Aorta (tissue), 5 donors: ENCODE data around the gene PSAP. TPM values are rescaled to one million over a fixed set of nuclear protein-coding genes. Genes with fewer than 3 reads are reported as not detected.
"Not testable (repeated sequence)": the region's sequence is repeated elsewhere in the genome, so short reads cannot be mapped to it uniquely, and the experiment has no call there.

Source experiments
- ATAC-seq: fragments of 200-7000 bp; cut with Tn5 transposase; one replicate; pipeline ENCODE4 v1.9.1; 2022; ENCODE audit warnings: moderate library complexity; ENCODE audit not compliant: low FRiP score
- DNase-seq, 2 donors: peaks; one replicate each; pipeline ENCODE4 v3.0.0-alpha.2; 2020
- H3K27ac ChIP-seq, 2 donors: one replicate each; pipeline ENCODE4 v1.5.1; 2013; ENCODE audit warnings: low read length in 2 of 2, mild to moderate bottlenecking in 2 of 2, moderate library complexity in 2 of 2, control low read depth in 1 of 2, inconsistent platforms in 1 of 2, low read depth in 1 of 2
- H3K27me3 ChIP-seq, 2 donors: one replicate each; pipeline ENCODE4 v1.6.1; 2013; ENCODE audit warnings: control low read depth in 1 of 2, low read length in 1 of 2, mild to moderate bottlenecking in 1 of 2, moderate library complexity in 1 of 2; ENCODE audit not compliant: insufficient read depth in 2 of 2, control insufficient read depth in 1 of 2
- H3K36me3 ChIP-seq, 2 donors: one replicate each; pipeline ENCODE4 v1.6.1; 2013; ENCODE audit warnings: control low read depth in 1 of 2, low read length in 1 of 2, mild to moderate bottlenecking in 1 of 2; ENCODE audit not compliant: insufficient read depth in 2 of 2, control insufficient read depth in 1 of 2
- H3K4me1 ChIP-seq, 2 donors: one replicate each; pipeline ENCODE4 v1.6.1; 2013; ENCODE audit warnings: low read length in 2 of 2, control low read depth in 1 of 2, mild to moderate bottlenecking in 1 of 2, moderate library complexity in 1 of 2; ENCODE audit not compliant: insufficient read depth in 2 of 2, control insufficient read depth in 1 of 2
- H3K4me3 ChIP-seq, 2 donors: one replicate each; pipeline ENCODE4 v1.5.1; 2013; ENCODE audit warnings: low read length in 2 of 2, control low read depth in 1 of 2, mild to moderate bottlenecking in 1 of 2
- H3K9me3 ChIP-seq: one replicate; pipeline ENCODE4 v1.6.1; 2013; ENCODE audit warnings: mild to moderate bottlenecking, low read length; ENCODE audit not compliant: control insufficient read depth
- WGBS, 2 donors: extraction: QIAGEN DNeasy Blood & Tissue Kit; methylation state at CpG; one replicate each; pipeline ENCODE4 v1.1.7; 2013; 5-methylcytosine and 5-hydroxymethylcytosine counted together
- intact Hi-C, 2 donors: fragments of 100-400 bp; cut with DNase I; formaldehyde crosslinking; loops; one replicate each; pipeline versions ENCODE4 v1.14.2 to v1.15.0; 2022
- long read RNA-seq, 2 donors: library from polyadenylated mRNA; unstranded; transcript quantifications; one replicate each; pipeline ENCODE4 v2.0.0, GENCODE V29; 2020 to 2021
- polyA plus RNA-seq, 2 donors: library from polyadenylated mRNA; stranded (reverse); fragments of 200-250 nt; gene quantifications; one replicate each; pipeline ENCODE4 v1.2.3, GENCODE V29; 2013
- total RNA-seq, 2 donors: library from RNA; stranded (reverse); fragmentation: NEBNext Ultra II Directional; extraction: Animal tissue kit (Norgen Biotek cat#: 25700); gene quantifications; one replicate each; pipeline ENCODE4 v1.2.1, GENCODE V29; 2021
- donor health status: healthy with polysubstance abuse.
- donor health status: Bipolar disorder and iron deficiency.
- donor health status: DM: no; HTN: no; CAD: no.
- donor health status: DM: no; HTN: no; CAD: no.
- donor health status: DM: yes; HTN: yes; CAD: no.

PSAP gene
- total RNA-seq (1,000 to 10,000 TPM in 1 of 2 donors, 100 to 1,000 TPM in 1; 995 to 1,176 TPM), polyA plus RNA-seq (1,000 to 10,000 TPM in 1 of 2 donors, 100 to 1,000 TPM in 1; 698 to 1,028 TPM)
- long read RNA-seq, donor 1, transcript PSAP-202 (14 exons, 2,872 nt): major isoform, 1,131 of 4,195 reads
- long read RNA-seq, donor 1, transcript PSAP-201 (14 exons, 2,830 nt): minor isoform, 17 of 4,195 reads
- long read RNA-seq, donor 1, partial matches to known transcripts: 413 of 4,195 reads
- long read RNA-seq, donor 1, other reads (novel, unspliced or antisense): 2,634 of 4,195 reads
- long read RNA-seq, donor 2, transcript PSAP-201 (14 exons, 2,830 nt): minor isoform, 6 of 1,131 reads
- long read RNA-seq, donor 2, transcript PSAP-202 (14 exons, 2,872 nt): major isoform, 208 of 1,131 reads
- long read RNA-seq, donor 2, partial matches to known transcripts: 251 of 1,131 reads
- long read RNA-seq, donor 2, other reads (novel, unspliced or antisense): 665 of 1,131 reads

DNA sequence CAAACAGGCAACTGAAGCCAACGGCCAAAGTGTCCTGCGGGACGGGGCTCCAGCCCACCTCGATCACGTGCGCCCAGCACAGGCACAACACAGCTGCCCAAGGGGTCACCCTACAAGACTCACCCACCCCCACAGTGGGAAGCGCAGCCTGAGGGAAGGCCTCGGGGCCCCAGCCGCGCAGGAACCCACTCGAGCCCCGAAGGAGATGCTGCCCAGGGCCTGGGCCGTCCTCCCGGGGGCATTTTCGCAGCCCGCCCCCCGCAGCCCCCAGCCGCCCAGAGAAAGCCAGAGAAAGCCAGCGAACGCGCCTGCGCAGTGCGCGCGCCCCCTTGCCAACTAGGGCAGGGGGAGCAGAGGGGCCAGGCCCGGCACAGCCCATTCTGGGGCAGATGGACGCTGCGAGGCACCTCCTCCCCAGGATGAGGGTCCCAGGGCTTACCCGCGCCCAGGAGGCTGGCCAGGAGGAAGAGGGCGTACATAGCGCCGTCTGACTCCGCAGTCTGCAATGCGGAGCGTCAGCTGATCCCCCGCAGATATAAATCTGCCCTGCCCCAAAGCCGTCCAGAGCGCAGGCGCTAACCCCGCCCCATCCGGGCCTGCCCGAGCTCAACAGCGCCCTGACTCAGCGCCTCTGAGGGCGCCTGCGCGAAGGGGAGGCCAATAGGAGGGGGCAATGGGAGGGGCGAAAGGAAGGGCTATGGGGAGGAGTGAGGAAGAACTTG lies at the start of gene PSAP:
Gene PSAP, minus strand, starts transcription at position 509 of the 722 bp plus-strand sequence. Its CDS starts 30 bp downstream, at position 479.
- Histone ChIP-seq H3K9me3 (no peaks in the 10 kb centered on the region), H3K27me3 (no peaks in the 10 kb centered on the region), H3K4me3 (peak within 1 kb of the TSS; percentile 58 to 80), H3K27ac (peak within 1 kb of the TSS in 1 of 2 donors; percentile 96), H3K36me3 (no peaks in the 10 kb centered on the region), H3K4me1 (peaks cover 0 to 2% of the 10 kb centered on the region in 2 donors)
- DNase-seq: peak; percentile 99 to 100
- WGBS, 2 donors: 0% methylated on average over 48 to 49 of the region's 49 CpGs
- ATAC-seq: peak; percentile 99
- intact Hi-C loops: no loop called here

DNA sequence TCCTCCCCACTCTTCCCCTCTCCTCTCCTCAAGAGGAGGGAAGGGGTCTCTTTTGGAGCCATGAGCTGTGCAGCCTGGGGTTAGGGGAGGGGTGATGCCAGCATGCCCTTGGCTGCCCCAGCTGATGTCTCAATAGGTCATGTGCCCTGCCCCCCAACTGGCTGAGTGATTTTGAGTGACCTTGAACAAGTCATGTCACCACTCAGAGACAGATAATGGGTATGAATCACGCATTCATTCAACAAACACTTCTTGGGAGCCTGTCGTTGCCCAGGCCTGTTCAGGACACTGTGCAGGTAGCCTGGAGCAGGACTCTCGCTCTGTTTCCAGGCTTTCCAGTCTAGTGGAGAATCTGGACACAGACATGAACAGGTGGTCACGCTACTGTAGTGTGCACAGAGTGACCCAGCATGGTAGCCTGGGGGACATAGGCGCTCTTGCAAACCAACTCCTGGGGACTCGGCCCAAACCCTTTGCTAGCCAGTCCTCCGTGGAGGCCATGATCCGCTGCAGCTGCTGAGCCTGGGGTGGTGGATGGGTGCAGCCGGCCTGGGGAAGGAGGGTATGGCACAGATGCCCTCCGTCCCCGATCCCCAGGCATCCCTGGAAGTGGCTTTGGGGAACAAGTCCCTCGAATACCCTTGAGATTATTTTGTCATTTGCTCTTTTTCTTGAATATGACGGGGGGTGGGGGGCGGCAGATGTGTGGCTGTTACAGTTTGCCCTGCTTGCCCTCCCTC lies 49.6 kb upstream of the PSAP start:
- no peak overlapping the region for H3K27ac ChIP-seq
- no peaks in the 10 kb centered on the region for H3K4me1 ChIP-seq
- ATAC-seq: no peak
- H3K9me3 ChIP-seq: no peaks in the 10 kb centered on the region
- no peak for DNase-seq
- no peaks in the 10 kb centered on the region for H3K27me3 ChIP-seq
- no peak overlapping the region for H3K4me3 ChIP-seq
- no peaks in the 10 kb centered on the region for H3K36me3 ChIP-seq
- intact Hi-C loops: no loop called here
- WGBS, 2 donors: 96 to 99% methylated on average over 14 of the region's 14 CpGs

DNA sequence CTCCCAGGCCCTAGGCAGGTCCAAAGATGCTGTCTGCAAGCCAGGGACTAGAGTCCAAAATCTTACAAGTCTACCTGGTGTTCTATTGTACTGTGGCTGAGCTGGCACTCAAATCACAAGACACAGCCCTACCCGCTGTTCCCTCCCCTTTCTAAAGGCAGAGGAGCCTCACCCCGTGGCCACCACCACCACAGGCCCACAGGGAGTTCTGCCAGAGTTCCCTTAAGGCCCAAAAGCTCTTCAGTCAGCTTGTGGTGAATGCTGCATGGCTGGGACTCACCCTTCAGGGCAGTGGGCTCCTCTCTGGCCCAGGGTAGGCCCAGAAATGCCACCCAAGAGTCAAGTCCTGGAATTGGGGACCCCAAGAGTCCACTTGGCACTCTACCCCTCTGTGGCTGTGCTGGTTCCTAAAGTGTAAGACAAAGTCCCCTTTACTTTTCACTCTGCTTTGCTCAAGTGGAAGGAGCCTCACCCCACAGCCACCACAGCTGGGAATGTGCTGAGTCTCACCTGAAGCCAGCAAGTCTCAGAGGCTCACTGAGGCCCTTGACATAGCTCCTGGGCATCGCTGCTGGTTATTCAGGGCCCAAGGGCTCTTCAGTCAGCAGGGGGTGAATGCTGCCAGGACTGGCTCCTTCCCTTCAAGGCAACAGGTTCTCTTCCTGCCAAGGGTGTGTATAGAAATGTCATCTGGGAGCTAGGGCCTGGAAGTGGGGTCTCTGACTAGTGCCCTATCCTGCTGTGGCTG lies 48.8 kb upstream of the PSAP start:
- Histone ChIP-seq H3K4me1 (no peaks in the 10 kb centered on the region), H3K27ac (no peak overlapping the region), H3K9me3 (no peaks in the 10 kb centered on the region), H3K4me3 (no peak overlapping the region), H3K27me3 (no peaks in the 10 kb centered on the region), H3K36me3 (no peaks in the 10 kb centered on the region)
- no peak for ATAC-seq
- DNase-seq: no peak
- WGBS, 2 donors: 90 to 92% methylated on average over 3 of the region's 3 CpGs
- intact Hi-C loops: loop anchor here (5.0 to 10.0 kb wide), 2 partner anchors 583 to 585 kb away; partner anchors contain the start of gene SLC29A3 (in 2 of the 2)

DNA sequence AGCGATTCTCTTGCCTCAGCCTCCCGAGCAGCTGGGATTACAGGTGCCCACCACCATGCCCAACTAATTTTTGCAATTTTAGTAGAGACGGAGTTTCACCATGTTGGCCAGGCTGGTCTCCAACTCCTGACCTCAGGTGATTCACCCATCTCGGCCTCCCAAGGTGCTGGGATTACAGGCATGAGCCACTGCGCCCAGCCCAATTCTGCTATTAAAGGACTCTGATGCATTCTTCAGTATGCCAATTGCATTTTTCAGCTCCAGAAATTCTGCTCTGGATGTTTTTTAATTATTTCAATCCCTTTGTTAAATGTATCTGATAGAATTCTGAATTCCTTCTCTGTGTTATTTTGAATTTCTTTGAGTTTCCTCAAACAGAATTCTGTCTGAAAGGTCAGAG lies 47.3 kb upstream of the PSAP start:
- not testable (repeated sequence) for ATAC-seq, H3K4me1 ChIP-seq, H3K4me3 ChIP-seq, H3K36me3 ChIP-seq, H3K9me3 ChIP-seq, H3K27me3 ChIP-seq, DNase-seq, H3K27ac ChIP-seq
- intact Hi-C loops: loop anchor here (5.0 to 10.0 kb wide), 2 partner anchors 581 to 584 kb away; partner anchors contain the start of gene SLC29A3 (in 2 of the 2)
- WGBS, 2 donors: 90 to 99% methylated on average over 5 of the region's 5 CpGs

DNA sequence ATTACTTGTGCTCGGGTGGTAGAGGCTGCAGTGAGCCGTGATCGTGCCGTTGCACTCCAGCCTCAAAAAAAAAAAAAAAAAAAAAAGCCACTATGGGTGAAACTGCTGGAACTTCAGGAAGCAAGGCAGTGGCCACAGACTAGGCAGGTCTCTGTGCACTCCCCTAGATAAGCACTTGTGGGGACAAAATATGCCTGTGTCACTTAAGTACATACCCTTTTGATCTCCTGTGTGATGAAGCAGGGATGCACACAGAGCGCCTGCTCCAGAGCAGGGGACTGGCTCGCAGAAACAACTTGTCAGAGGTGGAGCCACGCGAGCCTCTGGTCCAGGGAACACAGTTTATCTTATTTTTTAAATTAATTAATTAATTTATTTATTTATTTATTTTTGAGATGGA lies 42.9 kb upstream of the PSAP start:
- H3K27me3 ChIP-seq: no peaks in the 10 kb centered on the region
- DNase-seq (peak in 1 of 2 donors; percentile 34), ATAC-seq (no peak)
- H3K4me3 ChIP-seq: no peak overlapping the region
- 78 to 86% methylated on average over 8 of the region's 8 CpGs for WGBS, 2 donors
- no peak overlapping the region for H3K27ac ChIP-seq
- intact Hi-C loops: loop anchor here in 1 of 2 donors (10.0 kb wide), 1 partner anchor 579 kb away; the partner anchor contains the start of gene SLC29A3
- no peaks in the 10 kb centered on the region for H3K36me3 ChIP-seq
- no peaks in the 10 kb centered on the region for H3K9me3 ChIP-seq
- H3K4me1 ChIP-seq: no peaks in the 10 kb centered on the region

DNA sequence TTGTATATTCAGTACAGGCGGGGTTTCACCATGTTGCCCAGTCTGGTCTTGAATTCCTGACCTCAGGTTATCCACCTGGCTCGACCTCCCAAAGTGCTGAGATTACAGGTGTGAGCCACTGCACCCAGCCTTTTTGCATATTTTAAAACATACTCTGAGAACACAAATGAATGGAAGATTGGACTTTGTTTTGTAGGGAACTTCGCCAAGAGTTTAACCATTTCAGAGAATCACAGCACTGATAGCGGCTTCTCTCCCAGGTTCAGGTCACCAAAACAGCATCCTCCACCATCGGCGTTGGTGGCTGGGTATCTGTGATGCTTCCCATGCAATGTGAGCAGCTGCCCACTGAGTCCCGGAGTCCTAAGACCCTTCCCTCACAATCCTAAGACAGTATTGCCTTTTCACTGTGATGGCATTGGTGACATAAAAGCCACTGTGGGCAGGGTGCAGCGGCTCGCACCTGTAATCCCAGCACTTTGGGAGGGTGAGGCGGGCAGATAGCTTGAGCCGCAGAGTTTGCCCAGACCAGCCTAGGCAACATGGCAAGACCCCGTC lies 42.3 kb upstream of the PSAP start:
- Histone ChIP-seq H3K4me3 (no peak overlapping the region), H3K36me3 (no peaks in the 10 kb centered on the region), H3K9me3 (no peaks in the 10 kb centered on the region), H3K27ac (no peak overlapping the region), H3K27me3 (no peaks in the 10 kb centered on the region), H3K4me1 (no peaks in the 10 kb centered on the region)
- no peak for ATAC-seq
- DNase-seq: peak in 1 of 2 donors; percentile 37
- 80 to 87% methylated on average over 12 of the region's 12 CpGs for WGBS, 2 donors
- intact Hi-C loops: loop anchor here in 1 of 2 donors (10.0 kb wide), 1 partner anchor 579 kb away; the partner anchor contains the start of gene SLC29A3

DNA sequence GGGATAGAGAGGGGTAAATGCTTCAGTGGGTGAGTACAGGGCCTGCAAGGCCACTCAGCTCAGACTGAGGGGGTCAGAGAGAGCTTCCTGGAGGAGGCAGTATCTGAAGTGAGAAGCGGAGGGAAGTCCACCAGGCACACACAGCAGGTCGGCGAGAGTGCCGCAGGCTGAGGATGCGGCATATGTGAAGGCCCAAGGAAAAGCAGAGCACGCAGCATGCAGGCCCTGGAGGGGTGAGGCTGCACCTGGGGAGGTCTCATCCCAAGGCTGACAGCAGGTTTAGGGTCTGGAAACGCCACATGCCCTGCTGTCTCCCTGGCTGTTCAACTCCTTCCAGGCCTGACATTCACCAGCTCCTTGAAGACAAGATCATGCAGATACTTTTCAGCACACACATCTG lies 40.4 kb upstream of the PSAP start:
- WGBS, 2 donors: 87 to 89% methylated on average over 7 of the region's 7 CpGs
- intact Hi-C loops: loop anchor here in 1 of 2 donors (10.0 kb wide), 1 partner anchor 577 kb away; the partner anchor contains the start of gene SLC29A3
- ATAC-seq (no peak), DNase-seq (no peak)
- H3K9me3 ChIP-seq: no peaks in the 10 kb centered on the region
- H3K27me3 ChIP-seq: no peaks in the 10 kb centered on the region
- no peak overlapping the region for H3K4me3 ChIP-seq
- H3K36me3 ChIP-seq: no peaks in the 10 kb centered on the region
- no peaks in the 10 kb centered on the region for H3K4me1 ChIP-seq
- H3K27ac ChIP-seq: no peak overlapping the region
